Neutrophil (primary cell): ENCODE measurements around the gene DOCK11.
"Not testable (repeated sequence)": the region's sequence is repeated elsewhere in the genome, so short reads cannot be mapped to it uniquely, and the experiment has no call there.

Experiments used
- H3K27ac ChIP-seq: fragments of 200-600 bp; sonication (generic); 2 replicates; pipeline ENCODE4 v1.5.1; 2016; ENCODE audit warnings: mild to moderate bottlenecking, moderate library complexity
- H3K27me3 ChIP-seq: fragments of 200-600 bp; sonication (generic); 2 replicates; pipeline ENCODE4 v1.6.0; 2016; ENCODE audit warnings: mild to moderate bottlenecking
- H3K36me3 ChIP-seq: fragments of 200-600 bp; sonication (generic); 2 replicates; pipeline ENCODE4 v1.5.1; 2017
- H3K4me1 ChIP-seq, 2 experiments: fragments of 200-600 bp in 1 of 2; sonication (generic) in 1 of 2; 1 replicate in 1 of 2; 2 replicates in 1 of 2; pipeline versions ENCODE4 v1.5.1 to v1.6.1; 2013 to 2016; ENCODE audit warnings: low read depth in 1 of 2, low read length in 1 of 2, mild to moderate bottlenecking in 1 of 2, moderate library complexity in 1 of 2; ENCODE audit not compliant: control insufficient read depth in 1 of 2, insufficient read depth in 1 of 2
- H3K4me3 ChIP-seq, 2 experiments: fragments of 200-600 bp in 1 of 2; sonication (generic) in 1 of 2; 1 replicate in 1 of 2; 2 replicates in 1 of 2; pipeline ENCODE4 v1.5.1; 2013 to 2016; ENCODE audit warnings: low read depth in 1 of 2, low read length in 1 of 2, mild to moderate bottlenecking in 1 of 2, moderate library complexity in 1 of 2
- H3K9me3 ChIP-seq: fragments of 200-600 bp; sonication (generic); 2 replicates; pipeline ENCODE4 v1.5.1; 2016
- TF ChIP-seq, protein P1 (sequence below): fragments of 200-600 bp; sonication (generic); IDR thresholded peaks from 2 replicates; pipeline ENCODE4 v1.5.1; 2016; ENCODE audit warnings: antibody characterized with exemption

The DOCK11 gene

DNA sequence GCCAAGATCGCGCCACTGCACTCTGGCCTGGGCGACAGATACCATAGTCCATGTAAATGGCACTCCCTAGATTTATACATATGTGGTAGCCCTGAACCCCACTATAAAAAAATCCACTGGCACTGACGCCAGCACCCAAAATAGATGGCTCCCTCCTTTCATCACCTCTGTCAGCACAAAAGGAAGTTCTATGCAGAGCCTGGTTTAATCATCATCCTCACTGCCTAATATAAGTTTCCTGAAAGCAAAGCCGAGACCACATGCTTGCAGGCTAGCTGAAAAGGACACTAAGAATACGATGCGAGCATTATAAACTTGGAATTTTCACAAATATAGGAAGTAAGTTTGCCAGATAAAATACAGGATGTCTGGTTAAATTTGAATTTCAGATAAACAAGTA is 27.5 kb upstream of the DOCK11 start:
- no peaks in the 10 kb centered on the region for H3K27me3 ChIP-seq
- H3K9me3 ChIP-seq: no peaks in the 10 kb centered on the region
- no peaks in the 10 kb centered on the region for H3K36me3 ChIP-seq
- H3K4me1 ChIP-seq: no peaks in the 10 kb centered on the region
- H3K4me3 ChIP-seq: no peak overlapping the region
- H3K27ac ChIP-seq: no peak overlapping the region
- TF ChIP-seq, protein P1, sequence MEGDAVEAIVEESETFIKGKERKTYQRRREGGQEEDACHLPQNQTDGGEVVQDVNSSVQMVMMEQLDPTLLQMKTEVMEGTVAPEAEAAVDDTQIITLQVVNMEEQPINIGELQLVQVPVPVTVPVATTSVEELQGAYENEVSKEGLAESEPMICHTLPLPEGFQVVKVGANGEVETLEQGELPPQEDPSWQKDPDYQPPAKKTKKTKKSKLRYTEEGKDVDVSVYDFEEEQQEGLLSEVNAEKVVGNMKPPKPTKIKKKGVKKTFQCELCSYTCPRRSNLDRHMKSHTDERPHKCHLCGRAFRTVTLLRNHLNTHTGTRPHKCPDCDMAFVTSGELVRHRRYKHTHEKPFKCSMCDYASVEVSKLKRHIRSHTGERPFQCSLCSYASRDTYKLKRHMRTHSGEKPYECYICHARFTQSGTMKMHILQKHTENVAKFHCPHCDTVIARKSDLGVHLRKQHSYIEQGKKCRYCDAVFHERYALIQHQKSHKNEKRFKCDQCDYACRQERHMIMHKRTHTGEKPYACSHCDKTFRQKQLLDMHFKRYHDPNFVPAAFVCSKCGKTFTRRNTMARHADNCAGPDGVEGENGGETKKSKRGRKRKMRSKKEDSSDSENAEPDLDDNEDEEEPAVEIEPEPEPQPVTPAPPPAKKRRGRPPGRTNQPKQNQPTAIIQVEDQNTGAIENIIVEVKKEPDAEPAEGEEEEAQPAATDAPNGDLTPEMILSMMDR: no peak

DNA sequence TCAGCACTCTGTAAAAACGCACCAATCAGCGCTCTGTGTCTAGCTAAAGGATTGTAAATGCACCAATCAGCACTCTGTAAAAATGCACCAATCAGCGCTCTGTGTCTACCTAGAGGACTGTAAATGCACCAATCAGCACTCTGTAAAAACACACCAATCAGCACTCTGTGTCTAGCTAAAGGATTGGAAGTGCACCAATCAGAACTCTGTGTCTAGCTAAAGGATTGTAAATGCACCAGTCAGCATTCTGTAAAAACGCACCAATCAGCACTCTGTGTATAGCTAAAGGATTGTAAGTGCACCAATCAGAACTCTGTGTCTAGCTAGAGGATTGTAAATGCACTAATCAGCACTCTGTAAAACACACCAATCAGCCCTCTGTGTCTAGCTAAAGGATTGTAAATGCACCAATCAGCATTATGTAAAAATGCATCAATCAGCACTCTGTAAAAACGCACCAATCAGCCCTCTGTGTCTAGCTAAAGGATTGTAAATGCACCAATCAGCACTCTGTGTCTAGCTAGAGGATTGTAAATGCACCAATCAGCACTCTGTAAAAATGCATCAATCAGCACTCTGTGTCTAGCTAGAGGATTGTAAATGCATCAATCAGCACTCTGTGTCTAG is 24.8 kb upstream of the DOCK11 start:
- not testable (repeated sequence) for H3K27ac ChIP-seq, H3K36me3 ChIP-seq, H3K9me3 ChIP-seq, H3K27me3 ChIP-seq, H3K4me1 ChIP-seq, H3K4me3 ChIP-seq

DNA sequence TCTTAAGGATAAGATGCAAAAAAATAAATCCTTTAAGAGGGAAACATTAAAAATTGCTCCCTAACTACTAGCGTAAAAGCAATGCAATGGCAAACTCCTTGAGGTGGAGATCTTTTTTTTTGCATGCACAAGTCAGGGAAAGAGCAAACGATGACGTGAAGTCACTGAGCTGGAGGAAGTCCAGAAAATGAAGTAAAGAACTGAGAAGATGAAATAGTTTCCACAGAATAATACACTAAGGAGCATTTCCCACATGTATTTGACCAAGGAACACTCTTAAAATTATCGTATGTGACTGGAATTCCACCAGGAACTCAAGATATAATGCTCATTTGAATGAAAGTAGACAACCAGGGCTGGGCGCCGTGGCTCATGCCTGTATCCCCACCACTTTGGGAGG is 21.0 kb upstream of the DOCK11 start:
- Histone ChIP-seq H3K36me3 (no peaks in the 10 kb centered on the region), H3K27me3 (no peaks in the 10 kb centered on the region), H3K27ac (no peak overlapping the region), H3K4me1 (no peaks in the 10 kb centered on the region), H3K4me3 (no peak overlapping the region), H3K9me3 (no peaks in the 10 kb centered on the region)
- TF ChIP-seq, protein P1: no peak

DNA sequence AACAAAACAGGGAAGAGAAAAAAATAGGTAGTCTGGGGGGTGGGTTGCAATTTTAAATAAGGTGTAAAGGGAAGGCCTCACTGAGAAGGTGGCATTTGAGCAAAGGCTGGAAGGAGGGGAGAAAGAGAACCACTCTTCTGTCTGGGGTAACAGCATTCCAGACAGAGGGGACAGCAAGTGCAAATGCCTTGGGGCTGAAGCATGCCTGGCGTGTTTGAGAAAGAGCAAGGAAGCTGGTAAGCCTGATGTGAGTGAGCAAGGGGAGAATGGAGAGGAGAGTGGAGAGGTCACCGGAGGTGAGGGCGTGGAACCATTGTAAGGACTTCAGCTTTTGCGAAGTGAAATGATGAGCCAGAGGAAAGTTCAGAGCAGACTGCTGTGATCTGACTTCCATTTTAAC is 19.7 kb upstream of the DOCK11 start:
- no peaks in the 10 kb centered on the region for H3K27me3 ChIP-seq
- H3K4me3 ChIP-seq: no peak overlapping the region
- no peaks in the 10 kb centered on the region for H3K36me3 ChIP-seq
- no peak overlapping the region for H3K27ac ChIP-seq
- TF ChIP-seq, protein P1: no peak
- H3K4me1 ChIP-seq: no peaks in the 10 kb centered on the region
- no peaks in the 10 kb centered on the region for H3K9me3 ChIP-seq

DNA sequence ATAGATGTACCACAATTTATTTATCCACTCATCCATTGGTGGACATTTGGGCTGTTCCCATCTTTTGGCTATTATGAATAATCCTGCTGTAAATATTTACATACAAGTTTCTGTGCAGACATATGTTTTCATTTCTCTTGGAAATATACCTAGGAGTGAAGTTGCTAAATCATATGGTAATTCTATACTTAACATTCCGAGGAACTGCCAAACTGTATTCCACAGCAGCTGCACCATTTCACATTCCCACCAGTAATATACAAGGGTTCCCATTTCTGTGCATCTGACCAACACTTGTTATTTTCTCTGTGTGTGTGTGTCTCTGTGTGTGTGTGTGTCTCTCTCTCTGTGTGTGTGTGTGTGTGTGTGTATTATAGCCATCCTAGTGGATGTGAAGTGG is 15.4 kb upstream of the DOCK11 start:
- Histone ChIP-seq H3K27me3 (no peaks in the 10 kb centered on the region), H3K9me3 (no peaks in the 10 kb centered on the region), H3K4me3 (no peak overlapping the region), H3K27ac (no peak overlapping the region), H3K4me1 (no peaks in the 10 kb centered on the region), H3K36me3 (no peaks in the 10 kb centered on the region)
- TF ChIP-seq, protein P1: no peak

DNA sequence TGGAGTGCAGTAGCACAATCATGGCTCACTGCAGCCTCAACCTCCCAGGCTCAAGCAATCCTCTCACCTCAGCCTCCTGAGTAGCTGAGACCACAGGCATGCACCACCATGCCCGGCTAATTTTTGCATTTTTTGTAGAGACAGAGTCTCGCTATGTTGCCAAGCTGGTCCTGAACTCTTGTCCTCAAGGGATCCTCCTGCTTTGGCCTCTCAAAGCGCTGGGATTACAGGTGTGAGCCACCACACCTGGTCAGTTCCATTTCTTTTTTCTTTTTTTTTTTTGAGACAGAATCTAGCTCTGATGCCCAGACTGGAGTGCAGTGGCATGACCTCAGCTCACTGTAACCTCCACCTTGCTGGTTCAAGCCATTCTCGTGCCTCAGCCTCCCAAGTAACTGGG is 13.2 kb upstream of the DOCK11 start:
- H3K36me3 ChIP-seq, H3K4me1 ChIP-seq, H3K27ac ChIP-seq, H3K4me3 ChIP-seq, H3K9me3 ChIP-seq, H3K27me3 ChIP-seq: not testable (repeated sequence)
